HepG2 (cell line): Measurements from ENCODE around the gene ASZ1.

ENCODE experiments used
- GPN1 ChIP-seq: sonication (generic); formaldehyde crosslinking; IDR thresholded peaks from 2 replicates; pipeline ENCODE4 v1.5.1; 2020; ENCODE audit warnings: missing genetic modification reagents, borderline replicate concordance
- PITX1 ChIP-seq: sonication (generic); formaldehyde crosslinking; IDR thresholded peaks from 2 replicates; pipeline ENCODE4 v1.5.1; 2020; ENCODE audit warnings: mild to moderate bottlenecking, missing genetic modification reagents
- POLR2A ChIP-seq, 2 experiments: IDR thresholded peaks; 2 replicates each; pipeline ENCODE4 v1.6.1; 2011; ENCODE audit warnings: low read depth in 2 of 2, low read length in 2 of 2, mild to moderate bottlenecking in 1 of 2, moderate library complexity in 1 of 2; ENCODE audit not compliant: insufficient read depth in 1 of 2
- POLR2AphosphoS5 ChIP-seq: IDR thresholded peaks from 2 replicates; pipeline ENCODE4 v1.6.1; 2012; ENCODE audit warnings: low read depth, low read length
- SMAD3 ChIP-seq: sonication (generic); formaldehyde crosslinking; IDR thresholded peaks from 2 replicates; pipeline ENCODE4 v1.4.0; 2020; ENCODE audit warnings: missing genetic modification reagents
- TAF1 ChIP-seq: sonication (generic); formaldehyde crosslinking; IDR thresholded peaks from 2 replicates; pipeline ENCODE4 v1.4.0; 2020; ENCODE audit warnings: missing genetic modification reagents
- ZNF543 ChIP-seq: sonication (generic); formaldehyde crosslinking; IDR thresholded peaks from 2 replicates; pipeline ENCODE4 v1.4.0; 2020; ENCODE audit warnings: mild to moderate bottlenecking, missing genetic modification reagents
- TF ChIP-seq, protein P1 (sequence below): sonication (generic); formaldehyde crosslinking; IDR thresholded peaks from 2 replicates; pipeline ENCODE4 v1.5.0; 2020; ENCODE audit warnings: mild to moderate bottlenecking, missing genetic modification reagents, moderate library complexity
- TF ChIP-seq, protein P2 (sequence below): IDR thresholded peaks from 2 replicates; pipeline ENCODE4 v1.6.1; 2012; ENCODE audit warnings: inconsistent platforms
- TF ChIP-seq, protein P3 (sequence below): sonication (generic); formaldehyde crosslinking; IDR thresholded peaks from 2 replicates; pipeline ENCODE4 v1.9.0; 2021; ENCODE audit warnings: missing genetic modification reagents, borderline replicate concordance
- TF ChIP-seq, protein P4 (sequence below): sonication (generic); formaldehyde crosslinking; IDR thresholded peaks from 2 replicates; pipeline ENCODE4 v1.5.0; 2020; ENCODE audit warnings: mild to moderate bottlenecking, missing genetic modification reagents, borderline replicate concordance

GRCh38 chr7:117322741-117323304 lies 104.5 kb downstream of the ASZ1 start, which contains the start of gene WNT2:
- TF ChIP-seq GPN1 (CRISPR knock-in tag) (no peak), PITX1 (CRISPR knock-in tag) (no peak), TAF1 (CRISPR knock-in tag) (no peak), POLR2AphosphoS5 (no peak), ZNF543 (CRISPR knock-in tag) (no peak), SMAD3 (no peak), POLR2A (IDR thresholded peaks at IDR 0.05; ENCODE audit: insufficient read depth in 1 of 2, low read depth in 2 of 2, low read length in 2 of 2) (no peak)
- TF ChIP-seq, protein P1, sequence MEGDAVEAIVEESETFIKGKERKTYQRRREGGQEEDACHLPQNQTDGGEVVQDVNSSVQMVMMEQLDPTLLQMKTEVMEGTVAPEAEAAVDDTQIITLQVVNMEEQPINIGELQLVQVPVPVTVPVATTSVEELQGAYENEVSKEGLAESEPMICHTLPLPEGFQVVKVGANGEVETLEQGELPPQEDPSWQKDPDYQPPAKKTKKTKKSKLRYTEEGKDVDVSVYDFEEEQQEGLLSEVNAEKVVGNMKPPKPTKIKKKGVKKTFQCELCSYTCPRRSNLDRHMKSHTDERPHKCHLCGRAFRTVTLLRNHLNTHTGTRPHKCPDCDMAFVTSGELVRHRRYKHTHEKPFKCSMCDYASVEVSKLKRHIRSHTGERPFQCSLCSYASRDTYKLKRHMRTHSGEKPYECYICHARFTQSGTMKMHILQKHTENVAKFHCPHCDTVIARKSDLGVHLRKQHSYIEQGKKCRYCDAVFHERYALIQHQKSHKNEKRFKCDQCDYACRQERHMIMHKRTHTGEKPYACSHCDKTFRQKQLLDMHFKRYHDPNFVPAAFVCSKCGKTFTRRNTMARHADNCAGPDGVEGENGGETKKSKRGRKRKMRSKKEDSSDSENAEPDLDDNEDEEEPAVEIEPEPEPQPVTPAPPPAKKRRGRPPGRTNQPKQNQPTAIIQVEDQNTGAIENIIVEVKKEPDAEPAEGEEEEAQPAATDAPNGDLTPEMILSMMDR = no peak
- TF ChIP-seq, protein P2, sequence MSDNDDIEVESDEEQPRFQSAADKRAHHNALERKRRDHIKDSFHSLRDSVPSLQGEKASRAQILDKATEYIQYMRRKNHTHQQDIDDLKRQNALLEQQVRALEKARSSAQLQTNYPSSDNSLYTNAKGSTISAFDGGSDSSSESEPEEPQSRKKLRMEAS = no peak
- TF ChIP-seq, protein P3, sequence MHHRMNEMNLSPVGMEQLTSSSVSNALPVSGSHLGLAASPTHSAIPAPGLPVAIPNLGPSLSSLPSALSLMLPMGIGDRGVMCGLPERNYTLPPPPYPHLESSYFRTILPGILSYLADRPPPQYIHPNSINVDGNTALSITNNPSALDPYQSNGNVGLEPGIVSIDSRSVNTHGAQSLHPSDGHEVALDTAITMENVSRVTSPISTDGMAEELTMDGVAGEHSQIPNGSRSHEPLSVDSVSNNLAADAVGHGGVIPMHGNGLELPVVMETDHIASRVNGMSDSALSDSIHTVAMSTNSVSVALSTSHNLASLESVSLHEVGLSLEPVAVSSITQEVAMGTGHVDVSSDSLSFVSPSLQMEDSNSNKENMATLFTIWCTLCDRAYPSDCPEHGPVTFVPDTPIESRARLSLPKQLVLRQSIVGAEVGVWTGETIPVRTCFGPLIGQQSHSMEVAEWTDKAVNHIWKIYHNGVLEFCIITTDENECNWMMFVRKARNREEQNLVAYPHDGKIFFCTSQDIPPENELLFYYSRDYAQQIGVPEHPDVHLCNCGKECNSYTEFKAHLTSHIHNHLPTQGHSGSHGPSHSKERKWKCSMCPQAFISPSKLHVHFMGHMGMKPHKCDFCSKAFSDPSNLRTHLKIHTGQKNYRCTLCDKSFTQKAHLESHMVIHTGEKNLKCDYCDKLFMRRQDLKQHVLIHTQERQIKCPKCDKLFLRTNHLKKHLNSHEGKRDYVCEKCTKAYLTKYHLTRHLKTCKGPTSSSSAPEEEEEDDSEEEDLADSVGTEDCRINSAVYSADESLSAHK = no peak
- TF ChIP-seq, protein P4, sequence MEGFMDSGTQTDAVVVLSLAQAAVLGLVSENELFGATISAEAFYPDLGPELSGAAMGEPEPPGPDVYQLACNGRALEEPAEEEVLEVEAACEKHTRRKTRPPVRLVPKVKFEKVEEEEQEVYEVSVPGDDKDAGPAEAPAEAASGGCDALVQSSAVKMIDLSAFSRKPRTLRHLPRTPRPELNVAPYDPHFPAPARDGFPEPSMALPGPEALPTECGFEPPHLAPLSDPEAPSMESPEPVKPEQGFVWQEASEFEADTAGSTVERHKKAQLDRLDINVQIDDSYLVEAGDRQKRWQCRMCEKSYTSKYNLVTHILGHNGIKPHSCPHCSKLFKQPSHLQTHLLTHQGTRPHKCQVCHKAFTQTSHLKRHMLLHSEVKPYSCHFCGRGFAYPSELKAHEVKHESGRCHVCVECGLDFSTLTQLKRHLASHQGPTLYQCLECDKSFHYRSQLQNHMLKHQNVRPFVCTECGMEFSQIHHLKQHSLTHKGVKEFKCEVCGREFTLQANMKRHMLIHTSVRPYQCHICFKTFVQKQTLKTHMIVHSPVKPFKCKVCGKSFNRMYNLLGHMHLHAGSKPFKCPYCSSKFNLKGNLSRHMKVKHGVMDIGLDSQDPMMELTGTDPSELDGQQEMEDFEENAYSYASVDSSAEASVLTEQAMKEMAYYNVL (CRISPR knock-in tag) = no peak
